GM19238 (cell line): ENCODE results near the gene ORC5.
A peak's percentile ranks its signal among the peaks of the same experiment; 100 is the strongest.
"Not testable (repeated sequence)": the region's sequence is repeated elsewhere in the genome, so short reads cannot be mapped to it uniquely, and the experiment has no call there.

Experiments used
- DNase-seq: peaks from one replicate; pipeline ENCODE4 v3.0.0; 2011; ENCODE audit warnings: low spot score; ENCODE audit not compliant: insufficient read length

Gene ORC5

GRCh38 chr7:104207731-104208420 is at the start of gene ORC5:
TSS of gene ORC5 (minus strand) at chr7:104208013. CDS start at chr7:104207904, 109 bp downstream.
- DNase-seq: peak; percentile 81

- no peak for DNase-seq
Observed at GRCh38 chr7:104255616-104256015, 47.8 kb upstream of the ORC5 start.

GRCh38 chr7:104255194-104255593 is 47.4 kb upstream of the ORC5 start:
- no peak for DNase-seq

GRCh38 chr7:104254696-104255095 is 46.9 kb upstream of the ORC5 start:
- DNase-seq: no peak

GRCh38 chr7:104252409-104253134 is 44.8 kb upstream of the ORC5 start:
- DNase-seq: no peak

GRCh38 chr7:104242638-104243037 is 34.8 kb upstream of the ORC5 start:
- no peak for DNase-seq

GRCh38 chr7:104241538-104242209 is 33.9 kb upstream of the ORC5 start:
- DNase-seq: no peak

GRCh38 chr7:104241135-104241534 is 33.3 kb upstream of the ORC5 start:
- no peak for DNase-seq

- DNase-seq: no peak
Observed at GRCh38 chr7:104240401-104240800, 32.6 kb upstream of the ORC5 start.

- DNase-seq: not testable (repeated sequence)
Observed at GRCh38 chr7:104234990-104235389, 27.2 kb upstream of the ORC5 start.

GRCh38 chr7:104231054-104232046 is 23.5 kb upstream of the ORC5 start:
- DNase-seq: peak; percentile 23

- DNase-seq: no peak
Observed at GRCh38 chr7:104230606-104231005, 22.8 kb upstream of the ORC5 start.

- no peak for DNase-seq
Observed at GRCh38 chr7:104228442-104228841, 20.6 kb upstream of the ORC5 start.

GRCh38 chr7:104225451-104225850 is 17.6 kb upstream of the ORC5 start:
- DNase-seq: no peak

- no peak for DNase-seq
Observed at GRCh38 chr7:104217620-104218019, 9.8 kb upstream of the ORC5 start.

GRCh38 chr7:104209063-104209462 is 1.2 kb upstream of the ORC5 start:
- no peak for DNase-seq

GRCh38 chr7:104208421-104208780 is 588 bp upstream of the ORC5 start:
- DNase-seq: no peak

GRCh38 chr7:104207348-104207730 is 474 bp downstream of the ORC5 start:
- DNase-seq: no peak

GRCh38 chr7:104206841-104207240 is 972 bp downstream of the ORC5 start:
- no peak for DNase-seq

- no peak for DNase-seq
Observed at GRCh38 chr7:104198673-104199278, 9.0 kb downstream of the ORC5 start.

GRCh38 chr7:104196161-104196560 is 11.7 kb downstream of the ORC5 start:
- no peak for DNase-seq
